Adrenal gland (tissue), 5 donors: Measurements from ENCODE around the gene SCARB1.

Experiments
- CTCF ChIP-seq, 6 experiments: fragments of 450-650 bp in 4 of 6; fragments of 200-600 bp in 2 of 6; sonication (generic) in 1 of 6; IDR thresholded peaks; 1 replicate in 5 of 6; 2 replicates in 1 of 6; pipeline versions ENCODE4 v1.5.1 to v1.8.0; 2016 to 2021; ENCODE audit warnings: antibody characterized with exemption in 6 of 6, mild to moderate bottlenecking in 2 of 6, moderate library complexity in 1 of 6
- POLR2A ChIP-seq, 2 donors: fragments of 450-650 bp; IDR thresholded peaks; one replicate each; pipeline ENCODE4 v1.6.1; 2017; ENCODE audit warnings: antibody characterized with exemption in 2 of 2, mild to moderate bottlenecking in 2 of 2, moderate library complexity in 1 of 2
- donor health status: DM: no; HTN: no; CAD: no.

- peak in 1 of 6 experiments; percentile 22 for TF ChIP-seq CTCF (IDR thresholded peaks at IDR 0.05)
- TF ChIP-seq POLR2A (IDR thresholded peaks at IDR 0.05), result peak; percentile 89 to 95
Observed at GRCh38 chr12:124863416-124864325, at the start of gene SCARB1.
